ENCODE data around the gene CFL2. TPM values are rescaled to one million over a fixed set of nuclear protein-coding genes. Genes with fewer than 3 reads are reported as not detected.
"Not testable (repeated sequence)": the region's sequence is repeated elsewhere in the genome, so short reads cannot be mapped to it uniquely, and the experiment has no call there.

Gene CFL2
- total and polyA plus RNA-seq, 3 donors from 2014 or later, result 66.8 to 92.4 (median 67.7) TPM

DNA sequence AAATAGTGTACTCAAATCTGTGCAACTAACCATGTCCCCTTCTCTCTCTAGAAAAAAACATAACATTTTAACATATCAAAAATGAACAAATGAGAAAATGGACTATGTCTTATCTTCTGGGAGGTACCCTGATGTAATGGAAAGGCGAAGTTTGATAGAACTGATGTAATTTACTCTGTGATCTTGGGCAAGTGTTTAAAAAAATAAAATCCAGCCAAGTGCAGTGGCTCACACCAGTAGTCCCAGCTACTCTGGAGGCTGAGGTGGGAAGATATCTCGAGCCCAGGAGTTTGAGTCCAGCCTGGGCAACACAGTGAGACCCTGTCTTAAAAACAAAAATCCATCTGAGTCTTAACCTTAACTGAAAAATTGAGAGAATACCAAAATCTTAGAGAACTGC lies 35.8 kb upstream of the CFL2 start:
- H3K36me3 ChIP-seq (ENCODE audit: low read depth, missing control alignments), result no peaks in the 10 kb centered on the region
- 73 to 74% methylated on average over 2 of the region's 2 CpGs for WGBS, 2 donors
- H3K9me3 ChIP-seq, result no peaks in the 10 kb centered on the region
- no peak for DNase-seq
- no peaks in the 10 kb centered on the region for H3K27me3 ChIP-seq
- peaks cover 4% of the 10 kb centered on the region for H3K4me1 ChIP-seq
- intact Hi-C loops (cut with DNase I; ENCODE audit: low total_unique reads), result no loop called here
- no peak for TF ChIP-seq POLR2A (IDR thresholded peaks at IDR 0.05)
- TF ChIP-seq, protein P1, sequence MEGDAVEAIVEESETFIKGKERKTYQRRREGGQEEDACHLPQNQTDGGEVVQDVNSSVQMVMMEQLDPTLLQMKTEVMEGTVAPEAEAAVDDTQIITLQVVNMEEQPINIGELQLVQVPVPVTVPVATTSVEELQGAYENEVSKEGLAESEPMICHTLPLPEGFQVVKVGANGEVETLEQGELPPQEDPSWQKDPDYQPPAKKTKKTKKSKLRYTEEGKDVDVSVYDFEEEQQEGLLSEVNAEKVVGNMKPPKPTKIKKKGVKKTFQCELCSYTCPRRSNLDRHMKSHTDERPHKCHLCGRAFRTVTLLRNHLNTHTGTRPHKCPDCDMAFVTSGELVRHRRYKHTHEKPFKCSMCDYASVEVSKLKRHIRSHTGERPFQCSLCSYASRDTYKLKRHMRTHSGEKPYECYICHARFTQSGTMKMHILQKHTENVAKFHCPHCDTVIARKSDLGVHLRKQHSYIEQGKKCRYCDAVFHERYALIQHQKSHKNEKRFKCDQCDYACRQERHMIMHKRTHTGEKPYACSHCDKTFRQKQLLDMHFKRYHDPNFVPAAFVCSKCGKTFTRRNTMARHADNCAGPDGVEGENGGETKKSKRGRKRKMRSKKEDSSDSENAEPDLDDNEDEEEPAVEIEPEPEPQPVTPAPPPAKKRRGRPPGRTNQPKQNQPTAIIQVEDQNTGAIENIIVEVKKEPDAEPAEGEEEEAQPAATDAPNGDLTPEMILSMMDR (IDR thresholded peaks at IDR 0.05), result no peak
- H3K4me3 ChIP-seq, result no peak overlapping the region
- H3K27ac ChIP-seq, result peak overlapping the region in 1 of 2 donors; percentile 24

DNA sequence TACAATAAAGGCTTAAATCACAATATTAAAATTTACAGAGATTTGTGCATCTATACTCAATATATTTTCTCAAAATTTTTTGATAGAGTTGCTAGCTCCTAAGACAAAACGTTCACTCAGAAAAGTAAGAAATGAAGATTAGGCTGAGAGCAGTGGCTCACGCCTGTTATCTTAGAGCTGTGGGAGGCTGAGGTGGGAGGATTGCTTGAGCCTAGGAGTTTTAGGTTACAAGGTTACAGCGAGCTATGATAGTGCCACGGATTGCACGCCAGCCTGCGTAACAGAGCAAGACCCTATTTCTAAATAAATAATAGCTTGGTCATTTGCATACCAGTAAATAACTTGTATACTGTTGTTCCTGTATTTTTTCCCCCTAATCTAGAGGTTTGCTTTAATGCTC lies 35.0 kb upstream of the CFL2 start:
- 45 to 47% methylated on average over 6 of the region's 6 CpGs for WGBS, 2 donors
- Histone ChIP-seq H3K27me3 (no peaks in the 10 kb centered on the region), H3K4me1 (peaks cover 4% of the 10 kb centered on the region), H3K36me3 (ENCODE audit: low read depth, missing control alignments) (no peaks in the 10 kb centered on the region), H3K9me3 (no peaks in the 10 kb centered on the region), H3K27ac (no peak overlapping the region), H3K4me3 (no peak overlapping the region)
- DNase-seq, result peak; percentile 88
- intact Hi-C loops (cut with DNase I; ENCODE audit: low total_unique reads), result no loop called here
- TF ChIP-seq POLR2A (IDR thresholded peaks at IDR 0.05), result no peak
- TF ChIP-seq, protein P1 (IDR thresholded peaks at IDR 0.05), result no peak

DNA sequence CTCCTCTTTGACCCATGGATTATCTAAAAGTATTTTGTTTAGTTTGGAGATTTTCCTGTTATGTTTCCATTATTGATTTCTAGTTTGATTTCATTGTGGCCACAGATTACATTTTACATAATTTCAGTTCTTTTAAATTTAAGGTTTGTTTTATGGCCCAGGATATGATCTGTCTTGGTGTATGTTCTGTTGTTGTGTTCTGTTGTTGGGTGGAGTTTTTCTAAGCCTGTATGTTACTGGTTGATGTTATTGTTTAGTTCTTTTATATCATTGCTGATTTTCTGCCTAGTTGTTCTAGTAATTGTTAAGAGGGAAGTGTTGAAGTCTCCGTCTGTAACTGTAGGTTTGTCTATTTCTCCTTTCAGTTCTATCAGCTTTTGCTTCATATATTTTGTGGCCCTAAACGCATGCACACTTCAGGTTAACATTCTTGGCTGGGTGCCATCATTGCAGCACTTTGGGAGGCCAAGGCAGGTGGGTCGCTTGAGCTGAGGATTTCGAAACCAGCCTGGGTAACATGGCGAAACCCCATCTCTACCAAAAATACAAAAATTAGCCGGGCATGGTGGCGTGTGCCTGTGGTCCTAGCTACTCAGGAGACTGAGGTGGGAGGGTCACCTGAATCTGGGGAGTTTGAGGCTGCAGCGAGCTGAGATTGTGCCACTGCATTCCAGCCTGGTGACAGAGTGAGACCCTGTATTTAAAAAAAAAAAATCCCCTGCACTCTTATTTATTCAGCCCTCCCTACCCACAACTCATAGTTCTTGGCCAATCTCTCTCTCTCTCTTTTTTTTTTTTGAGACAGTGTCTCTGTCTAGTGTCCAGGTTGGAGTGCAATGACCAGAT lies 28.1 kb upstream of the CFL2 start:
- H3K4me3 ChIP-seq, result no peak overlapping the region
- 84 to 87% methylated on average over 8 of the region's 8 CpGs for WGBS, 2 donors
- H3K36me3 ChIP-seq (ENCODE audit: low read depth, missing control alignments), result no peaks in the 10 kb centered on the region
- H3K27ac ChIP-seq, result no peak overlapping the region
- H3K4me1 ChIP-seq, result no peaks in the 10 kb centered on the region
- TF ChIP-seq POLR2A (IDR thresholded peaks at IDR 0.05), result no peak
- TF ChIP-seq, protein P1 (IDR thresholded peaks at IDR 0.05), result no peak
- H3K9me3 ChIP-seq, result no peaks in the 10 kb centered on the region
- H3K27me3 ChIP-seq, result no peaks in the 10 kb centered on the region
- no peak for DNase-seq
- intact Hi-C loops (cut with DNase I; ENCODE audit: low total_unique reads), result no loop called here

DNA sequence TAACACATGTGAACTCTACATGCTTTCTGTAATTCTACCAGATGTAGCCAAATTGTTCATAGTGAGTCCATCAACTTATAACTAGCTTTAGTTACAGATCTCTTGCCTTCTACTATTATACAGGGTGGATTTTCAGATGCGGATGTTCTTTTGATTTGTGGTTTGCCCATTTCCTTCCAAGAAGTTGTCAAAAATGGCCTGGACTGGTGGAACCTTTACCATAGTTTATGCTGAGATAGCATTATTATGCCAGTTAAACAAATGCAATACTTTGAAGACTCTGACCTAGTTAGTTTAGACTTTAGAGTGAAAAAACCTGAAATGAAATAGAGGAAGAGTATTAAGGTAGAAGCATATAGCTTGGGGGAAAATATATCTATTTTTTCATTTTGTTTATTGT lies 27.4 kb upstream of the CFL2 start:
- TF ChIP-seq, protein P1 (IDR thresholded peaks at IDR 0.05), result no peak
- no peak for TF ChIP-seq POLR2A (IDR thresholded peaks at IDR 0.05)
- Histone ChIP-seq H3K27me3 (no peaks in the 10 kb centered on the region), H3K4me1 (no peaks in the 10 kb centered on the region), H3K36me3 (ENCODE audit: low read depth, missing control alignments) (no peaks in the 10 kb centered on the region), H3K9me3 (no peaks in the 10 kb centered on the region), H3K4me3 (no peak overlapping the region), H3K27ac (no peak overlapping the region)
- intact Hi-C loops (cut with DNase I; ENCODE audit: low total_unique reads), result no loop called here
- 91 to 92% methylated on average over 1 of the region's 1 CpG for WGBS, 2 donors
- DNase-seq, result no peak

DNA sequence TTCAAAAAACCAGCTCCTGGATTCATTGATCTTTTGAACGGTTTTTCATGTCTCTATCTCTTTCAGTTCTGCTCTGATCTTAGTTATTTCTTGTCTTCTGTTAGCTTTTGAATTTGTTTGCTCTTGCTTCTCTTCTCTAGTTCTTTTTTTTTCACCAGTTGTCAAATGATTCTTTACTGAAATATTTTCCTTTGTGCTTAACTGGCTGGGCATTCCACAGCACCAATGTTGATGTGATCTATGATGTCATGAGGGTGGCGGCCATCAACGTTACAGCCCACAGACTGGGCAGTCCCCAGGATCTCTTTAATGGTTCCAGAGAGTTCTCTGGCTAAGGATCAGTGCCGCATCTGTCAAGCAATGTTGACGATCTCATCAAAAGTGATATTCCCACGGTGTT lies 25.7 kb upstream of the CFL2 start:
- H3K9me3 ChIP-seq; intact Hi-C loops (cut with DNase I; ENCODE audit: low total_unique reads); DNase-seq; H3K27me3 ChIP-seq; H3K36me3 ChIP-seq (ENCODE audit: low read depth, missing control alignments); H3K4me1 ChIP-seq; H3K4me3 ChIP-seq; H3K27ac ChIP-seq: not testable (repeated sequence)
- 82 to 92% methylated on average over 6 of the region's 6 CpGs for WGBS, 2 donors

DNA sequence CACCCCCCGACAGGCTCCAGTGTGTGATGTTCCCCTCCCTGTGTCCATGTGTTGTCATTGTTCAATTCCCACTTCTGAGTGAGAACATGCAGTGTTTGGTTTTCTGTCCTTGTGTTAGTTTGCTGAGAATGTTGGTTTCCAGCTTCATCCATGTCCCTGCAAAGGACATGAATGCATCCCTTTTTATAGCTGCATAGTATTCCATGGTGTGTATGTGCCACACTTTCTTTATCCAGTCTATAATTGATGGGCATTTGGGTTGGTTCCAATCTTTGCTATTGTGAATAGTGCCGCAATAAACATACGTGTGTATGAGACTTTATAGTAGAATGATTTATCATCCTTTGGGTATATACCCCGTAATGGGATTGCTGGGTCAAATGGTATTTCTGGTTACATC lies 22.7 kb upstream of the CFL2 start:
- H3K36me3 ChIP-seq (ENCODE audit: low read depth, missing control alignments); H3K4me3 ChIP-seq; intact Hi-C loops (cut with DNase I; ENCODE audit: low total_unique reads); H3K27me3 ChIP-seq; DNase-seq; H3K9me3 ChIP-seq; H3K4me1 ChIP-seq; H3K27ac ChIP-seq: not testable (repeated sequence)
- 79 to 88% methylated on average over 4 of the region's 4 CpGs for WGBS, 2 donors

All from testis (tissue), 3 donors.